ENCODE measurements around the gene FNDC3A. TPM values are rescaled to one million over a fixed set of nuclear protein-coding genes. Genes with fewer than 3 reads are reported as not detected.

Gene FNDC3A
- total and polyA plus RNA-seq, 9 of the 15 experiments (the other 6 are each of a cell fraction or from before 2014, with no cell fraction given), result 4.1 to 22.0 (median 13.5) TPM

DNA sequence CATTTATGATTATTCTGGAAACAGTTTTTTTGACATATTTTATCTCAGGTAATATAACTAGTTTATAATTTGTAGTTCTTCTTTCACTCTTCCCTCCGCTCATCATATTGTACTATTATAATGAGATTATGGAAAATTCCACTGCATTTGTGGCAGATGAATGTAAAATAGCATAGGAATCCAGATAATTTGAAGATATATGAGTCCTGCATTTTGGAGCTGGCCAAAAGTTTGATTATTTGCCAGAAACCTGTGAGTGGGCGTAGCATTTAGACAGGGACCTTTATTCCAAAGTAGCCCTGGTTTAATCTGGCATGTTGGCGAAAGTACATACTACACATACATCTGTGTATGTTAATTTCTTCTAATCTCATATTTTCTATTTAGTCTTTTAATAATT lies 65.2 kb downstream of the FNDC3A start:
- Histone ChIP-seq H3K9me3 (replicated peaks; ENCODE audit: control insufficient read depth, insufficient read depth, low read depth, low read length) (no peaks in the 10 kb centered on the region), H3K4me1 (replicated peaks in 1 of 2; ENCODE audit: control insufficient read depth in 2 of 2, insufficient read depth in 2 of 2, low read length in 2 of 2) (no peaks in the 10 kb centered on the region; a peak in 1 of 5 replicates), H4K20me1 (replicated peaks; ENCODE audit: control insufficient read depth, insufficient read depth, low read length) (no peaks in the 10 kb centered on the region), H3K79me2 (ENCODE audit: control insufficient read depth, insufficient read depth, low read length) (no peaks in the 10 kb centered on the region), H3K36me3 (ENCODE audit: control insufficient read depth, insufficient read depth, low read length) (no peaks in the 10 kb centered on the region), H3K9me1 (ENCODE audit: control insufficient read depth, insufficient read depth, low read length) (no peaks in the 10 kb centered on the region), H3K4me3 (no peak overlapping the region), H3K4me2 (ENCODE audit: insufficient read depth, low read length) (no peak overlapping the region), H2AFZ (ENCODE audit: low read depth, low read length) (no peak overlapping the region), H3K27ac (ENCODE audit: extremely low read depth, low read depth, low read length) (no peak overlapping the region), H3K9ac (ENCODE audit: insufficient read depth in 1 of 2, low read depth in 2 of 2, low read length in 2 of 2) (no peak overlapping the region), H3K27me3 (ENCODE audit: control insufficient read depth in 2 of 2, insufficient read depth in 2 of 2, low read length in 2 of 2) (no peaks in the 10 kb centered on the region)
- POLR2A ChIA-PET, result no interaction called here
- ATAC-seq (no peak), FAIRE-seq (no peak), DNase-seq (ENCODE audit: extremely low read depth in 1 of 4, low spot score in 3 of 4) (no peak)
- TF ChIP-seq ZNF436 (CRISPR knock-in tag; IDR thresholded peaks at IDR 0.05) (no peak), ZNF146 (CRISPR knock-in tag; IDR thresholded peaks at IDR 0.05; ENCODE audit: unreplicated experiment) (no peak), PTRF (tag; IDR thresholded peaks at IDR 0.05) (no peak), NR2F6 (CRISPR knock-in tag; IDR thresholded peaks at IDR 0.05) (no peak), ZNF24 (IDR thresholded peaks at IDR 0.05) (no peak), ARNT (IDR thresholded peaks at IDR 0.05) (no peak)
- TF ChIP-seq, protein P1, sequence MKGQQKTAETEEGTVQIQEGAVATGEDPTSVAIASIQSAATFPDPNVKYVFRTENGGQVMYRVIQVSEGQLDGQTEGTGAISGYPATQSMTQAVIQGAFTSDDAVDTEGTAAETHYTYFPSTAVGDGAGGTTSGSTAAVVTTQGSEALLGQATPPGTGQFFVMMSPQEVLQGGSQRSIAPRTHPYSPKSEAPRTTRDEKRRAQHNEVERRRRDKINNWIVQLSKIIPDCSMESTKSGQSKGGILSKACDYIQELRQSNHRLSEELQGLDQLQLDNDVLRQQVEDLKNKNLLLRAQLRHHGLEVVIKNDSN (CRISPR knock-in tag; IDR thresholded peaks at IDR 0.05), result no peak
- TF ChIP-seq, protein P2, sequence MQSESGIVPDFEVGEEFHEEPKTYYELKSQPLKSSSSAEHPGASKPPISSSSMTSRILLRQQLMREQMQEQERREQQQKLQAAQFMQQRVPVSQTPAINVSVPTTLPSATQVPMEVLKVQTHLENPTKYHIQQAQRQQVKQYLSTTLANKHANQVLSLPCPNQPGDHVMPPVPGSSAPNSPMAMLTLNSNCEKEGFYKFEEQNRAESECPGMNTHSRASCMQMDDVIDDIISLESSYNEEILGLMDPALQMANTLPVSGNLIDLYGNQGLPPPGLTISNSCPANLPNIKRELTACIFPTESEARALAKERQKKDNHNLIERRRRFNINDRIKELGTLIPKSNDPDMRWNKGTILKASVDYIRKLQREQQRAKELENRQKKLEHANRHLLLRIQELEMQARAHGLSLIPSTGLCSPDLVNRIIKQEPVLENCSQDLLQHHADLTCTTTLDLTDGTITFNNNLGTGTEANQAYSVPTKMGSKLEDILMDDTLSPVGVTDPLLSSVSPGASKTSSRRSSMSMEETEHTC (IDR thresholded peaks at IDR 0.05), result no peak
- TF ChIP-seq, protein P3, sequence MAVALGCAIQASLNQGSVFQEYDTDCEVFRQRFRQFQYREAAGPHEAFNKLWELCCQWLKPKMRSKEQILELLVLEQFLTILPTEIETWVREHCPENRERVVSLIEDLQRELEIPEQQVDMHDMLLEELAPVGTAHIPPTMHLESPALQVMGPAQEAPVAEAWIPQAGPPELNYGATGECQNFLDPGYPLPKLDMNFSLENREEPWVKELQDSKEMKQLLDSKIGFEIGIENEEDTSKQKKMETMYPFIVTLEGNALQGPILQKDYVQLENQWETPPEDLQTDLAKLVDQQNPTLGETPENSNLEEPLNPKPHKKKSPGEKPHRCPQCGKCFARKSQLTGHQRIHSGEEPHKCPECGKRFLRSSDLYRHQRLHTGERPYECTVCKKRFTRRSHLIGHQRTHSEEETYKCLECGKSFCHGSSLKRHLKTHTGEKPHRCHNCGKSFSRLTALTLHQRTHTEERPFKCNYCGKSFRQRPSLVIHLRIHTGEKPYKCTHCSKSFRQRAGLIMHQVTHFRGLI (CRISPR knock-in tag; IDR thresholded peaks at IDR 0.05), result no peak
- CTCF ChIA-PET (ENCODE audit: low intra/inter-chr PET ratio), result no interaction called here
- 98% methylated on average over 3 of the region's 3 CpGs for WGBS (ENCODE audit: insufficient coverage, low coverage, missing lambda C conversion rate)
- BruUV-seq (replicated peaks), result no TSS peak
- intact Hi-C loops (cut with micrococcal nuclease) (no loop called here), in situ Hi-C loops (cut with MboI) (no loop called here)
